HG02884 (cell line): ENCODE results near the gene DIS3L2.
A peak's percentile ranks its signal among the peaks of the same experiment; 100 is the strongest.
"Not testable (repeated sequence)": the region's sequence is repeated elsewhere in the genome, so short reads cannot be mapped to it uniquely, and the experiment has no call there.

ENCODE experiments used
- ATAC-seq: cut with Tn5 transposase; IDR thresholded peaks from one replicate; pipeline ENCODE4 v1.9.1; 2021; ENCODE audit warnings: mild to moderate bottlenecking, moderate library complexity; ENCODE audit not compliant: unreplicated experiment

The DIS3L2 gene

DNA sequence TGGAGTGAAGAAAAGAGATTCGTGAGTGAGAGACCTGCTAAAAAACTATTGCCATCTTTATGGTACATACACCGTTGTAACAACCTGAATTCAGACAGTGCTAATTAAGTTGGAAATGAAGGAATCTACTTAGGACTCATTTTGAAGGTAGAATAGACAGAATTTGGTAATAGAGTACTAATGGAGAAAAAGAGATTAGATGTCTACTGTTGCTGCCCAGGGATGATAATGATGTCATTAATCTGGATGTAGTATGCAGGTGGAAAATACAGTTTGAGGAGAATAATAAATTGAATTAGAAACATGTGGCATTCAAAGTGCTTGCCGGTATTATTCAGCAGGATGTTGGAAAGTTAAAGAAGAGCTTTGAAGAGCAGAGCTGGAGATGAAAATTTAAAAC is 44.7 kb downstream of the DIS3L2 start:
- ATAC-seq = no peak

DNA sequence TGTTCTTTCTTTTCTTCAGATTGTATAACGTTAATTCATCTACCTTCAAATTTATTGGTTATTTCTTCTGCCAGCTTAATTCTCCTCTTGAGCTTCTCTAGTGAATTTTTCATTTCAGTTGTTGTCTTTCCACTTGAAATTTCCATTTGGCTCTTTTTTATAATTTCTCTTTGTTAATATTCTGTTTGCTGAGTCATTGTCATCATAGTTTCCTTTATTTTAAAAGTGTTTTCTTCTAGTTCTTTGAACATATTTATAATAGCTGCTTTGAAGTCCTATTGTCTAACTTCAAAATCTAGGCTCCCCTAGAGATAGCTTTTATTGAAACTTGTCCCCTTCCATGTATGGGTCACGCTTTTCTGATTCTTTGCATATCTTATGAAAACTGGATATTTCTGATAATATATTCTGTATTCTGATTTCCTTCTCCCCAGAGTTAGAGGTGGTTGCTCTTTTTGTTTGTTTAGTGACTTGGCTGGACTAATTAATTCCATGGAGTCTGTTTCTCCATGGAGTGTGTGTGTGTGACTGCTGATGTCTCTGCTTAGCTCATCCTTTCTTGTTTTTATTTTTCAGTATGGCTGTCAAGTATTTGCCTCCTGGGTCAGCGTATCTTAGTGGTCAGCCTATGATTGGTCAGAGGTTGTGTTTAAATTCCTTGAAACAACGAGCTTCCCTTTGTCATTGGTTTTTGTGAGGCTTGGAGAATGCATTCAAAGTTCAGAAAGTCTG is 47.6 kb downstream of the DIS3L2 start:
- ATAC-seq = no peak

DNA sequence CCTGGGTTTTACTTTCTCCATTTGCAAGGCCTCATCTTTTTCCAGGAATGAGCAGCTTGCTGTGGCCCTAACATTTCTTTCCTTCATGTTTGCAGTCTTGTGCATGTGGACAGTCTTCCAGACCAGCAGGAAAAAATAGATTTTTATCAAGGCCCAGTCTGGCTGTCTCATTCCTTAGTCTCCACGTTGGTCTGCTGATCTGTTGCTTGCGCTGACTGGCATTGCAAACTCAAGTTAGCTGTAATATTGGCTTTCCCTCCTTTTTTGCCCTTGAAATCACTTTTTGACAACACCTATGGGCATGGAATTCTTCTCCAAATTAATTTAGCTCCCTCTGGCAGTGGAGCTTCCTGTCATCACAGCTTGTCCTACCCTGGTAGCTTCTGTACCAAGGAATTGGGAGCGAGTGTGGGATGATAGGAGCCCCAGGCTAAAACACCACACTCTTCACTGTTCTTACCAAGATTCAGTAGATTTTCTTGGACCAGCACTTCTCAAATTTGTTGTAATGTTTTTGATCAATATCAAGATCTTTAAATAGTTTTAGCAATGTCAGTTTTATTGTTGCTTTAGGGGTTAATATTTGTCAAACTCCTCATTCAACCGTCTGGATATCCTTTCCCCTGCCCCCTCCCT is 48.2 kb downstream of the DIS3L2 start:
- no peak for ATAC-seq

DNA sequence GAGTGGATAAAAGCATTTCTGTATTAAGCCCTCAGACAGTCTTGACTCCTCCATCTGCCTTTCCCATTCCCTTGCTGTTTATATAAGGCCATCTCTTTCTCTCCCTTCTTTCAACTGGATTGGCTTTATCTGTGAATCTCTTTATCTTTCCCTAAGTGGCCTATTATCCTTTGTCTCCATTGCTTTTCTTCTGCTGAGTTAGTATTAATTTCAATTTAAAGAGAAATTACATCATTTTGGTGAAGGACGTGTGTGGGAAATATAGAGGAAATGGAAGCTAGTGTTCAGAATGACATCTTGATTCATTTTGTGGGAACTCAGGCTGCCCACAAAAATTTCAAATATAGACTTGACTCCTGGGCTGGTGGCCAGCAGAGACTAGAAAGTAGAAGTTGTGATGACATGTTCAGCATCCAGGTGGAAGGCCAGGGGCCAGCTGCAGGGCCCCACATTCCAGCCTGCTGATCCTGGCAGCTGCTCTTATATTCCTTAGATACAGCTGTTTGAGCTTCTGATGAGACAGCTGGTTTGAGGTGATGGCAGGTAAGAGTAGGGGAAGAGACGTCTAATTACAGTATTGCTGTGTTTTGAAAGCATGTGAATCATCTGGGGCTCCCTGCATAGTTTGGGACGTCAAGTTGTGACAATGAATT is 52.3 kb downstream of the DIS3L2 start:
- ATAC-seq = no peak

DNA sequence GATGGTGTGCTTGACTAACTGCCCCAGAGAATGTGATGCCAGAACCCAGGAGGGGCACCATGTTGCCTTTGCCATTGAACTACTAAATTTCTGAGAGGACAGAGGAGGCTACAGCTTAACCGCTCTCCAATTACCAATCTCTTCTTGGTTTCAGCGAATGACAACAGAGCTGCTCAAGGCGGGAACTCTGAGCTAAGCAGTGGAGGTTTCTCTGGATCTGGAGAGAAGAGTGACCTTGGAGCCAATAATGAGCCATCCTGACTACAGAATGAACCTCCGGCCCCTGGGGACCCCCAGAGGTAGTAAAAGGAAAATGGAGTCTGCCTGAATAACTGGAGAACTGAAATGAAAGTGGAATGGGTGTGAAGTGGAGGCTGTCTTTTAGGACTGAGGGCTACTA is 53.2 kb downstream of the DIS3L2 start:
- no peak for ATAC-seq

DNA sequence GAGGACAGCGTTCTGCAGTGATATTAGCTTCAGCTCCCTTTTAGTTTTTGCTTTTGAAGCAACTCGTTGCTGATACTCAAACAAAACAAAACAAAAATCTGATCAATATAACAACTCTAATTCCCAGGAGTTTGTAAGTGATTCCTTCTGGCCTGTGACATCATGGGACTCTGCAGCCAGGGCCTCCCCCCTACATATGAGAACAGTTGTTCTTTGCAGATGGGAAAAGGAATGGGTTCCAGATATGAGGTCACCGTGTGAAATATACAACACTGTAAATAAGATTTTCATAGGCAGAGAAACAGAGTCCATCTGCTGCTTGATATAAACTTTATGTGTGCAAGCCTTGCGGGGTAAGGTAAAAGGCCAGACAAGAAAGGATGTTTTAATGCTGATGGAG is 56.7 kb downstream of the DIS3L2 start:
- no peak for ATAC-seq

DNA sequence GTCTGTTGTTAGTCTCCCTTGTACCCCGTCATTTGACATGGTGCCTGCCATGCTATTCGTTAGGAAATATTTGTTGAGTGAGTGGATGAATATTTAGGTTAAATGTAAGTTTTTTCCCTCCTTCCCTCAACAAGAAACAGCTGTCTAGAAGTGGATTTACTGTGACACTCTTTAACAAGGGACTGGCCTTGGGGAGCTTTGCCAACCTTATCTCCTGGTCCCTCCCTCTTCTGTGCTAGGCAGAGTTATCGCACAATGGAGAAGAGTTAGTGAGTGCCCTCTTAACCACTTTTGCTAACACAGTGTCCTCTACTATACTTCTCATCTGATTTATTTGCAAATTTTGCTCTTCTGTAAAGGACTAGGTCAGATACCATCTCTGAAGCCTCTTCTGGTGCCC is 61.2 kb downstream of the DIS3L2 start:
- no peak for ATAC-seq

DNA sequence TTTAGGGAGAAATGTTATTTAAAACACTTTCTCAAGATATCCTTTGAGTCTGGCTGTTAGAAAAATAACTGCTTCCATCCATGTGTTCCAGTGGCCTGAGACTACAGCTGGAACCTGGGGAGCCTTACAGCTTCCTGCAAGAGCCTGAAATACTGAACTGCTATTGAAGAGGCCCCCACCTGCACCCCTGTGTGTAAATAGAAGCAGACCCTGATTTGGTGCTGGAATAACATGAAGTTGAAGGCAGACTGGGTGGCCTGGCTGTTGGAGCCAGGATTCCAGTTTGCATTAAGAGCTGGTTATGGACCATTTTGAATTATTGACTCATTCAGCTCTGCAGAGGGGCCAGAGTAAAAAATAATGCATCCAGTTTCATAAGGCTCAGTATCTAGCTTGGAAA is 61.9 kb downstream of the DIS3L2 start:
- ATAC-seq = no peak

DNA sequence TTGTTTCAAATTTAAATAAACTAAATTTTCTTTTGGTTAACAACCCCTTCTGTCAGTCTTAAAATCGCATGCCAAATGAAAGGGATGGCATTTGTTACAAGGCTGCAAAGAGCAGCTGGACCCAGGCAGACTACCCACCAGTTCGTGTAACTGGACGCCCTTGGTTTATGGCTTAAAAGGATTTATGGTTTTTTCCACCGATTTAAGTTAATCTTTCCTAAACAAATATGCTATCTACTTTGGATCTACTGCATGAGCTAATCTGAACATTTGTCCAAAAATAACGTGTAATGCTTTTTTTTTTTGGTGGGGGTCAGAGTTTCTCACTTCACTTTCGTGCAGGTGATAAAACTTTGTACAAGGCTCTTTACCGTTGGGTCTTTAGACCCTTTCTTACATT is 62.9 kb downstream of the DIS3L2 start:
- no peak for ATAC-seq

DNA sequence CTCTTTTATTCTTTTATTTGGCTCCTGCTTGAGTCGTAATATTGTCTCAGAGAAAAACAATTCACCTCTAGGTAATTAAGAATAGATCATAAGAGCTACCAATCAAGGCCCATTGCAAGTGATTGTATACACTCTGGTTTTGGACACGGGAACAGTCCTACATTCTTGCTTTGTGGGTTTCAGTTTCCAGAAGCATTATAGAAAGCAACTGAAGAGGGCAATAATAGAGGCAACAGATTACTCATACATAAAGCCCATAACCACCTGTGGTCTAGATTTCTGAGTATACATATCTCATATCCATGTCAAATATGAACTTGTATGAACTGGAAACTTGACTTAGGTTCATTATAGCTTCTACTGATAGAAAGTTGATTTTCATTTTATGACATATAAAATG is 65.4 kb downstream of the DIS3L2 start:
- peak; percentile 98 for ATAC-seq

DNA sequence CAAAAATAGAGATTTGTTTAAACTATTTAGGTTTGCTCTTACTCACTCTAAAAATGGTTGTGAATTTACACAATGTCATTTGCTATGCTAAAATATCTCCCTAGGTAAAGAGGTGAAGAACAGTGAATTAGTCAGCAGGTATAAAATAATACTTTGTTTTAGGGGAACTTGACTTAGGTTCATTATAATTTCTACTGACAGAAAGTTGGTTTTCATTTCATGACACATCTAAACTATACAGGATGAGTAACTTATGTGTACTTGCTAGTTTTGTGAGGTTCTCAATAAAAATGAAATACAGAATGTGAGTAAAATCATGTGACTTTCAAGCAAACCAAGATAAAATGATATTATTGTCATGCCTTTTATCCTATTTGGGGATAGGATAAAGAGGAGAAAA is 66.0 kb downstream of the DIS3L2 start:
- ATAC-seq = no peak

DNA sequence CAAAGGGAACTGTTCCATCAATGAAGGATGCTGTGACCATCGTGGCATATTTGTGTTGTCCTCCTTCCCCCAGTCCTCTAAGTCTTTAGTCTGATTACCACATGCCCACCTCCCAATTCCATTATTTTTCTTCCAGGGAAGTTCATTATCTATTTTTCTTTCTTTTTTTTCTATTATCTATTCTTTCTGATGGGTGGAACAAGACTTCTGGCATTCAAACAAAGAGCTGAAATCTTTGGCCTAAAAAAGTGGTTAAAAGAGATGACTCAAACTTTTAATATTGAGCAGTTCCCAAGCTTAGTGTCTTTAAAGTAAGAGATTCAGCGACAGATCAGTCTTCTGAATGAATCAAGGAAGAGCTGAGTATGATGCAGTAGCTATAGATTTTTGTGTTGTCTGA is 66.6 kb downstream of the DIS3L2 start:
- ATAC-seq = no peak

DNA sequence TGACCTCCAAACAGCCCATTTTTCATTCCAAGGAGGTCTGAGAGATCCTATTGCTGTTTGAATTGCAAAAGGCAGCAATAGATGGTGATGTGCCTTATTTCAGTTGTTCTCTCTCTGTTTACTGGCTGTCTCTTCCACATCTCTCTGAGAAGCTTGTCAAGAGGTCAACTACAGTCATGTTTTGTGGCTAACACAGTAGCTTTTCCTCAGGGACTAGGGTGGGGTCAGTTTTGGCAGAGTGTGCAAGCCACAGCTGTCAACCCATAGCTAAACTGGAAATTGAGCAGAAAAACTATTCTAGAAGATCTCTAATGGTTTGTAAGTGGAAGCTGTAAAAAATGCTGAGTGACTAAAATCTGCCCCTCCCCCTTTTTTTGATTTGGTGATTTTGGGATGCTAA is 67.1 kb downstream of the DIS3L2 start:
- no peak for ATAC-seq

DNA sequence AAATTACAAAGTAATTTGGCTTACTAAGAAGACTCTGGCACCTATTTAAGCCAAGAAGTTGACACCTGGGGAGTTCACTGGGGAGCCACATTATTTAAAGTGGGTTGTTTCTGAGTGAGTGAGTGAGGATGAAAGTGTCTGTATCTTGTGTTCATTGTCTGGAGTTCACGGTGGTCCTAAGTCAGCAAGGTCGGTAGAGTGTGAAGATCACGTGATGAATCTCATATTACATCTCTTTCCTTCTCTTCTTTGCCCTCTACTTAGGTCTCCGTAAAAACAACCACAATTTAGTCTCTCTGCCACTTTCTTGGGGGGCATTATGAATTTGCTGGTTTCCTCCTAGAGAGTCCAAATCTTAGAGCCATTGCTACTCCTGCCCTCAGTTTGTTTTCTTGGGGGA is 67.8 kb downstream of the DIS3L2 start:
- ATAC-seq = no peak

DNA sequence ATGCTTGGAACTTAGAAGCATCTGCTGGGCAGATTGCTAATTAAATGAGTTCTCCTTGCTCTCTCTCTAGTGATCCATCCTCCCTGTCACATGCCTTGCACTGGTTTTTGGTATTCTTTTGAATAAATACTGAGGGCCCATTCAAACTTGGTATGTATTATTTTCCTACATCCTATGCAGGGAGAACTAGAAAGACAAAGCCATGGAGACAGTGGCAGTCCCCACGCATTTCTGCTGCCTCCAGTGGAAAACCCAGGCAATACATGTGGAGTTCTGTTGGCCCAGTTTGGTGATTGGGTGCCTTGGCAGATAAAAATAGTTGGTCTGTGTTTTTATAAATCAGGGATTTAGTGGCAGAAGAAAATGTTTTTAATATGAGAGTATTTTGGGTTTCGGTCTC is 68.7 kb downstream of the DIS3L2 start:
- no peak for ATAC-seq

DNA sequence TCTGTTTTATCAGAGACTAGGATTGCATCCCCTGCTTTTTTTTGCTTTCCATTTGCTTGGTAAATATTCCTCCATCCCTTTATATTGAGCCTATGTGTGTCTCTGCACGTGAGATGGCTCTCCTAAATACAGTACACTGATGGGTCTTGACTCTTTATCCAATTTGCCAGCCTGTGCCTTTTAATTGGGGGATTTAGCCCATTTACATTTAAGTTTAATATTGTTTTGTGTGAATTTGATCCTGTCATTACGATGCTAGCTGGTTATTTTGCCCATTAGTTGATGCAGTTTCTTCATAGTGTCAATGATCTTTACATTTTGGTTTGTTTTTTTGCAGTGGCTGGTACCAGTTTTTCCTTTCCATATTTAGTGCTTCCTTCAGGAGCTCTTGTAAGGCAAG is 73.8 kb downstream of the DIS3L2 start:
- not testable (repeated sequence) for ATAC-seq

DNA sequence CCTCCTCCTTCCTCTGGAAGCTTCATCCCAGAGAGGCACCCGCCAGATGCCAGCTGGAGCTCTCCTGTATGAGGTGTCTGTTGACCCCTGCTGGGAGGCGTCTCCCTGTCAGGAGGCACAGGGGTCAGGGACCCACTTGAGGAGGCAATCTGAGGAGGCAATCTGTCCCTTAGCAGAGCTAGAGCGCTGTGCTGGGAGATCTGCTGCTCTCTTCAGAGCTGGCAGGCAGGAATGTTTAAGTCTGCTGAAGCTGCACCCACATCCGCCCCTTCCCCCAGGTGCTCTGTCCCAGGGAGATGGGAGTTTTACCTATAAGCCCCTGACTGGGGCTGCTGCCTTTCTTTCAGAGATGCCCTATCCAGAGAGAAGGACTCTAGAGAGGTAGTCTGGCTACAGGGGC is 75.4 kb downstream of the DIS3L2 start:
- ATAC-seq = not testable (repeated sequence)

DNA sequence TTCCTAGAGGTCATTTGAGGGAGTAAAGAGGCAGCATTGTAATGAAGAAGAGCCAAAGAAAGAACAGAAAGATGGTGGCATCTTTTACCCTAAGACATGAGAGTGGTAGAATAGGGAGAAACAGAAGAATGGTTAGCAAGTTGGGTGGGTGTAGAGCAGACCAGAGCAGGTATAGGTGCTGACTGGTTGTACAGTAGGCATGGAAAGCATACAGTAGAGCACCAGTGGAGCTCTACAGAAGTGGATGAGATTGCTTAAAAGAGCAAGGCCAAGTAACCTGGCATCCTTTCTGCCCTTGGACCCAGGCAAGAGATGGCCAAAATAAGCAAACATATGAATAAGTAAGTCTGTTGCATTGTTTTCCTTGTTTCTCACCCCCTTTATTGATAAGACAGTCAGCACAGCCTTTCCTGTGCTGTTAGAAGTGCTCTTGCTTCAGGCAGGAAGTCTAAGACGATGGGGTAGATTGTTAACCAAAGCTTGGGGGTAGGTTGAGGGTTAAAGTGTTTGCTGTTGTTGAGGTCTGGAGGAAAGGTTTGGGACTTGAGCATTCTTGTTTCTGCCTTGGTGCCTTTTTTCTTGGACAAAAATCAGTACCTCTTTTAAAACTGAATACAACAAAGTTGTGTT is 76.9 kb downstream of the DIS3L2 start:
- ATAC-seq = no peak

DNA sequence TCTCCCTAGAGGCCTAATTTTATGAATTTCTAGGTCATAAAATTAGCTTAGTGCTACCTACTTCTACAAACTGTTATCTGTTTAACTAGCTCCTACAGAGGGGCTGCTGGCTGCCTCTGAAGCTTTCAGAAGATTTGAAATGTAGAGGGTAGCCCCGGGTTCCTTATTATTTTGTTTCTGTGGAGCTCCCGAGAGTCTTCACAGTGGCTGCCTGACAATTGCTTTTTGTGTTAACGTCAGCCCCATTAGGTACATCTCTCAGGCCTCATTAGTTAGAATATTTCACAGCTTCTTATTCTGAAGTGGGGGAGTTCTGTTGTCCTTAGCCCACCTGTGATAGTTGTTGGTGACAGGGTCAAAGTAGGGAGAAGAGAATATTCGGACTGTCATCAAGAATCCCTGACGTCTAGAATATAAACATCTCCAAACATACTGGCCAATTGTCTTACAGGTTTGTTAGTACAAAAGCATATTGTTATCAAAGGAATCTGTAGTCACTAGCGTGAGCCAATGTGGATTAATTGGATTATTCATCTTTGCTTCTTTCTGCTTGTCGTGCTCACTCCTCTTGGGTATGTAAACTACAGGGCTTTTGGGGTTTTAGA is 77.5 kb downstream of the DIS3L2 start:
- no peak for ATAC-seq

DNA sequence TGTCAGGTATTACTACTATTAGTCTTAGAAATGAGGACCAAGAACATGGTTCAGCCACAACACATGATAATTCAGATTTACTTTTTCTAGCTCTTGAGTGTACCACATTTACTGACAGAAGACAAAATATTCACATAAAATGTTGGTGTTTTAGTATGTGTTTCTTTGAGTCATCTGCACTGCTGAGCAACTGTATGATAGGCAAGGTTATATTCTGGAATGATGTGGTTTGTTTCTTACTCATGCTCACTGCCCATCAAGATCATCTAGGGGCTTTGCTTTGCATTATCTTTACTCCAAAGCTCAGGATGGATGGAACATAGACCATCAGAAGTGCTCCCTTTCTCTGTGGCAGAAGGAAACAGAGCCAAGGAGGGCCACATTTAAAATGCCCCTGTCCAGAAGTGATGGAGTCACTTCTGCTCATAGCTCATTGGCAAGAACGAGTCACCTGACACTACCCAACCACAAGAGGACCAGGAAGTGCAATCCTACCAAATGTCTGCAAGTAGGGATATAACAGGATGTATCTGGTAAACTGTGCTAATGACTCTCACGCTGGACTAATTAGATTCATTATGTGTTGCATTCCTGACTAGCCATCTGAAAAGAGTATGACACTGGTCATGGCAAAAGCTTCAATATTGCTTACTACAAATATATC is 81.5 kb downstream of the DIS3L2 start:
- ATAC-seq = no peak

DNA sequence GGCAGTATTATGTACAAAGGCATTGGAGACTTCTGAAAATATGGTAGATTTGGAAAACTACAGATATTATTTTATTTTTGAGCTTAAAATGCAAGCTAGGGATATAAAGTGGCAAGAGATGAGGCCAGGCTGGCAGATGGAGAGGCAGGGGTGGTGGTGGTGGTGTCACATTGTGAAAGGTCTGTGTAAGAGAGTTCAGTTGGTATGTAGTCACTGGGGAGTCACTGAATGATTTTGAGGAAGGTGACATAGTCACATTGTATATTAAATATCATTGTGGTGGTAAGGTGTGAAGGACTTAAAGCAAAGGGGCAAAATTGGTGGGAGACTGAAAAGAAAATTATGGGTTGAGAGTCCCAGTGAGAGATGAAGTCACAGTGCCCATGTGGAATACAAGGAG is 82.5 kb downstream of the DIS3L2 start:
- no peak for ATAC-seq
